ENCODE data around the gene DPP6.

The DPP6 gene

GRCh38 chr7:154910125-154910524, 857.9 kb downstream of the DPP6 start:
- in situ Hi-C loops (cut with MboI; ENCODE audit: low pct_unique_long_range_greater_than_20kb, low sequenced_read_pairs, unreplicated experiment), result no loop called here
- no peak for DNase-seq (ENCODE audit: low spot score)
- TF ChIP-seq CTCF (IDR thresholded peaks at IDR 0.05; ENCODE audit: extremely low read depth, insufficient read depth, missing control alignments), result no peak

DNA sequence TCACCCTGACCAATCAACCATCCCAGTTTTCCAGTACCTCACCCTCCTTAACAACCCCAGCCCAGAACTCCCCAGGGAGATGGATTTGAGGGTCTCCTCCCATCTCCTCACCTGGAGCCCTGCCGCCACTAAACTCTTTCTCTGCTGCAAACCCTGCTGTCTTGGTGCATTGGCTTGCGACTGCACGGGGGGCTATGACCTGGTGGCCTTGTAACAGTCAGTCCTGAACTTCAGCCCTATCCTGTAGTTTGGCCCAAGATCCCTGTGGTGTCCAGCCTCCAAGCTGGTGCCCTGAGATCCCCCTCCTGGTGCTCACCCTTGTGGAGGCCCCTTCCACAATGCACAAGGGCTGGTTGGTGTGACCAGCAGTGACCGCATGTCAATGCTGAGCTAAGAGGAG, 858.8 kb downstream of the DPP6 start:
- no peak for TF ChIP-seq CTCF (IDR thresholded peaks at IDR 0.05; ENCODE audit: extremely low read depth, insufficient read depth, missing control alignments)
- in situ Hi-C loops (cut with MboI; ENCODE audit: low pct_unique_long_range_greater_than_20kb, low sequenced_read_pairs, unreplicated experiment), result no loop called here
- no peak for DNase-seq (ENCODE audit: low spot score)

DNA sequence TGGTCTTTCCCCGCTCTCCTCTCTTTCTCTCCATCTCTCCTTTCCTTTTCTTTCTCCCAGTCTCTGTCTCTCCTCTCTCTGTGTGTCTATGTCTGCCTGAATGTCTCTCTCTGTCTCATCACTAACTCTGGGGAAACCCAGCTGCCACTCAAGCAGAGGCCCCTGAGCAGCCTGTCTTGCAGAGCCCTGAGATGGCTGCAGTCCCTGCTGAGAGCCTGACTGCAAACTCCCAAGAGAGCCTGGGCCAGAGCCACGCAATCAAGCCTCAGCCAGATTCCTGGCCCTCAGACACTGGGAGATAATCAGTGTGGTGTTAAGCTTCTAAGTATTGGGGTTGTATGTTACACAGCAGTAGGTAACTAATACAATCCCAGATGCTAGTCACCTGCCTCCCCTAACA, 859.2 kb downstream of the DPP6 start:
- no peak for DNase-seq (ENCODE audit: low spot score)
- in situ Hi-C loops (cut with MboI; ENCODE audit: low pct_unique_long_range_greater_than_20kb, low sequenced_read_pairs, unreplicated experiment), result no loop called here
- no peak for TF ChIP-seq CTCF (IDR thresholded peaks at IDR 0.05; ENCODE audit: extremely low read depth, insufficient read depth, missing control alignments)

DNA sequence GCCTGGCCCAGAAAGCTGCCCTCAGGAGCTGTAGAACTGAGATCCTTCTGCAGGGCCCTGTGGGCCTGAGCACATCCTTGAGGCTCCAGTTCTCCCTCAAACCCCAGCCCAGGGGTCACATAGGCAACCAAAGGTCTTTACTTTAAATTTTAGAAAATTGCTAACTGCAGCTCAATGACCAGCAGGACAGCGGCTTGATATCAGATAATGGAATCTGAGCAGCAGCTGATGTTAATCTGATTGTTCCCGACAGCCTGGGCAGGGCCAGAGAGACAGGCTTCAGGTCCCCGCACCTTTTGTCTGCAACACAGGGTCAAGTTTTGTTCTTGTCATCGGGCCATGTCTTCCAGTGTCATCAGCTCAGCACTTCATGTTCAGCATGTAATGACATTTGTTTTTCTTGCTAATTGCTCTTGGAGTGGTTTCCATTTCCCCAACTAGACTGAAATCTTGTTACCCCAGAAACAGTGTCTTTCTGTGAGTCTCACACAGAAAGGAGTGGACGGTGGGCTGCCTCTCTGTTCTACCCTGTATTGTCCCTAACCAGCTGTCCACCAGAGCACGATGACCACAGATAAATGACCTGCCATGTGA, 859.8 kb downstream of the DPP6 start:
- no peak for TF ChIP-seq CTCF (IDR thresholded peaks at IDR 0.05; ENCODE audit: extremely low read depth, insufficient read depth, missing control alignments)

DNA sequence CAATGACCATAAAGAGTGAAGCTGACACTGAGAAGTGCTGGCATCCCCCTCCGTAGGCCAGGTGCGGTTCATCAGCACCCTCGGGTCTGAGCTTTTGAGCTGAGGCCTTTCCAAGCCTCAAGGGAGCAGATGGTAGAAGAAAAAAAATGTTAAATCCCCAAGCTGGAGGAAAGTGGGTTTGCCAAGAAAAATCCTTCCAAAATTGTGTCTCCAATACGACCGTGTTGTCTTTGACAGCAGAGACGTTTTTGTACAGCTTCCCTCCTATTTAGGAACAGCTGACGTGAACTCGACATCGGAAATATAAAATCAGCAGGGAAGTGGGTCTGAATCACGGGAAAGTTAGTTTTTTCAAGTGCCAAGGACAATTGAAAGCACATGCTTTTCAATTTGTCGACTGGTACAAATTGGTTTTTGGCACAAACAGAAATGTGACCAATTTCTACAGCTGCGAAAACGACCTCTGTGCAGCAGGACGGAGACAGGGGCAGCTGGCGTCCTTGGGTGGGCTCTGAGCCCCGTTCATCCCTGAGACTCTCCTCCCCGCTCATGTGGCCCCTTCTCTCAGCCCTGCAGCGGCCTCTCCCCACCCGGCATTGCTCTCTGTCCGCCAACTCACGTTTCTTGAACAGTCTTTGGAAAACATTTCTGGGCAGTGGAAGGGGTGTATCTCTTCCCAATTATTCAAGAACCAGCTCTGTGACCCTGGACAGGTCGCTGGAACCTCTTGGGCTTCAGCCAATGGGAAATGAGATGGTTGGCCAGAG, 860.9 kb downstream of the DPP6 start:
- TF ChIP-seq CTCF (IDR thresholded peaks at IDR 0.05; ENCODE audit: extremely low read depth, insufficient read depth, missing control alignments), result no peak
- DNase-seq (ENCODE audit: low spot score), result no peak
- in situ Hi-C loops (cut with MboI; ENCODE audit: low pct_unique_long_range_greater_than_20kb, low sequenced_read_pairs, unreplicated experiment), result no loop called here

More for the DNA sequence above, 859.8 kb downstream of the DPP6 start:
- no peak for DNase-seq (ENCODE audit: low spot score)
- in situ Hi-C loops (cut with MboI; ENCODE audit: low pct_unique_long_range_greater_than_20kb, low sequenced_read_pairs, unreplicated experiment), result no loop called here

GRCh38 chr7:154913638-154914307, 861.6 kb downstream of the DPP6 start:
- DNase-seq (ENCODE audit: low spot score), result peak; percentile 87
- in situ Hi-C loops (cut with MboI; ENCODE audit: low pct_unique_long_range_greater_than_20kb, low sequenced_read_pairs, unreplicated experiment), result no loop called here
- peak; percentile 93 for TF ChIP-seq CTCF (IDR thresholded peaks at IDR 0.05; ENCODE audit: extremely low read depth, insufficient read depth, missing control alignments)

Data from GM13977 (cell line).